HG02798 (cell line): ENCODE measurements around the gene FSD2.
"Not testable (repeated sequence)": the region's sequence is repeated elsewhere in the genome, so short reads cannot be mapped to it uniquely, and the experiment has no call there.

Source experiments
- ATAC-seq: cut with Tn5 transposase; IDR thresholded peaks from one replicate; pipeline ENCODE4 v1.9.1; 2021; ENCODE audit warnings: mild to moderate bottlenecking; ENCODE audit not compliant: unreplicated experiment, poor library complexity

The FSD2 gene

DNA sequence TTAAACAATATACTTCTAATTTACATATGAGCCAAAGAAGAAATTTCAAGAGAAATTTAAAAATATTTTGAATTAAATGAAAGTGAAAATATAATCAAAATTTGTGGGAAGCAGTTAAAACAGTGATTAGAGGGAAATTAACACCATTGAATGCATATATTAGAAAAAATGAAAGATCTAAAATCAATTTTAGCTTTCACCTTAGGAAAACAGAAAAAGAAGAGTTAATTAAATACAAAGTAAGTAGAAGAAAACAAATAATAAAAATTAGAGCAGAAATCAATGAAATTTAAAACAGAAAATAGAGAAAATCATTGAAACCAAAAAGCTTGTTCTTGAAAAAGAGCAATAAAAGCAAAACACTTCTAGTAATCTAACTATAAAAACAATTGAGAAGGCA is 57.6 kb downstream of the FSD2 start:
- no peak for ATAC-seq

- no peak for ATAC-seq
Observed at GRCh38 chr15:82743810-82744209, 62.1 kb downstream of the FSD2 start.

GRCh38 chr15:82742134-82742533 is 63.7 kb downstream of the FSD2 start:
- no peak for ATAC-seq

GRCh38 chr15:82739086-82739485 is 66.8 kb downstream of the FSD2 start:
- ATAC-seq = no peak

- no peak for ATAC-seq
Observed at GRCh38 chr15:82737975-82738374, 67.9 kb downstream of the FSD2 start.

DNA sequence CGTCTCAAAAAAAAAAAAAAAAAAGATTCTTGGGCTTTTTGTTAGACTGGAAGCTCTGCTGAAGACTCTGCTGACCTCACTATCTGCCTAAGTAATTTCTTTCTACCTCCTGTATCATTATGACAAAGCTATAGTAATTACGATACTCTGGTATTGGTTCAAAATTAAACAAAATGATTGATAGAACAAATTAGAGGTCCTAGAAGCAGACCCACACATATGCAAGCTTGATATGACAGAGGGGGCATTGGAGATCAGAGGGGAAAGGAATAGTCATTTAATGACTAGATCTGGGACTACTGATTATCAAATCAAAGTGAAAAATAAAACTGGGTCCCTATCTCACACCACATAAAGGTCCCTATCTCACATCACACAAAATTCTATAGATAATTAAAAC is 74.3 kb downstream of the FSD2 start:
- ATAC-seq = no peak

DNA sequence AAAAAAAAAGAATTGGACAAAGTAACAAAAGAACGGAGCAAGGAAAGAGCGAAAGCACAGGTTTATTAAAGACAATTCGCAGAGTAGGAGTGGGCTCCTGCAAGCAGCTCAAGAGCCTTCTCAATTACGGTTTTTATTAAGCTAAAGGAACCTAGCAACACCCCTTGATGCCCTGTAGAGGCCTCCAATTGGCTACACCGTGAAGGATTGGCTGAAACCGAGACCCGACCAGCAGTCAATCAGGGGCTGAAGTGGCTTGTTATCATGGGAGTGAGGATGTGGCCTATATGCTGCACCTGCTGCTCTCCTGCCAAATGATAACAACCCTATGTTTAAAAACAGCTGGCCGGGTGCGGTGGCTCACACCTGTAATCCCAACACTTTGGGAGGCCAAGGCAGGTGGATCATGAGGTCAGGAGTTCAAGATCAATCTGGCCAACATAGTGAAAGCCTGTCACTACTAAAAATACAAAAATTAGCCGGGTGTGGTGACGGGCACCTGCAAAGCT is 75.8 kb downstream of the FSD2 start:
- ATAC-seq = no peak

GRCh38 chr15:82726816-82727215 is 79.1 kb downstream of the FSD2 start:
- ATAC-seq = no peak

DNA sequence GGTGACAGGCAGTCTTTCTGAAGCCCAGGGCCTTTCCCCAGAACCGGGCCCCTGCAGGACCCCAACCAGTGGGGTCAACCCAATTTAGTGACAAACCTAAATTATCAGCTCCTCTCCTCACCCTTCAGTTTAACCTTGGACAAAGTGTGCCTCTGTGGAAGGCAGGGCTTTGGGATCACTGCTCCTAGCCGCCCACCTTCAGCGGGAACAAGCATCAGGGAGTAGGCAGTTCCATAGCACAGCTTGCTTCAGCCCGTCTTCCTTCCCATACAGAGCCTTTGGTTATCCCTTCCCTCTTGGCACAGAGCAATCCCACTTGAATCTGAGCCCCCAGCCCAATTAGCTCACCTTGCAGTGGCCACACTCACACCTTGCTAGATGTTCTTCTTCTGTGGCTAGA is 90.9 kb downstream of the FSD2 start:
- no peak for ATAC-seq

GRCh38 chr15:82714016-82714415 is 91.9 kb downstream of the FSD2 start:
- ATAC-seq = no peak

DNA sequence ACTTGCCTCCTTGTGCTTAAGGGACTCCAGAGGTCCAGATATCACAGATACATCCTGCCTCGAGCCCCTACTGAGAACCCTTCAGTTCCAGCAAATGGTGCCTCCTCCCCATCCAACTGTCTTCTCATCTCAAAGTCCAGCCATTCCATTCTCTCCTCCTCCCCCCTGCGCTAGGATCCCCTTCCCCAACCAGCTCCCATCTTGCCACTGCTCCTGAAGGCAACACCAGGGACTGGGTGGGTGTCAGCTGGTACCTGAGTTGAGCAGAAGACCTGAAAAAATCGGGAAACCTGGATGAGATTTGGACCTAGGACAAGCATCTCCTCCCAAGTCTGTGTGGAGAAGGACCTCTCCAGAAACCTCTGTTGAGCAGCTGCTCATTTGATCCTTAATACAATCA is 93.8 kb downstream of the FSD2 start:
- no peak for ATAC-seq

DNA sequence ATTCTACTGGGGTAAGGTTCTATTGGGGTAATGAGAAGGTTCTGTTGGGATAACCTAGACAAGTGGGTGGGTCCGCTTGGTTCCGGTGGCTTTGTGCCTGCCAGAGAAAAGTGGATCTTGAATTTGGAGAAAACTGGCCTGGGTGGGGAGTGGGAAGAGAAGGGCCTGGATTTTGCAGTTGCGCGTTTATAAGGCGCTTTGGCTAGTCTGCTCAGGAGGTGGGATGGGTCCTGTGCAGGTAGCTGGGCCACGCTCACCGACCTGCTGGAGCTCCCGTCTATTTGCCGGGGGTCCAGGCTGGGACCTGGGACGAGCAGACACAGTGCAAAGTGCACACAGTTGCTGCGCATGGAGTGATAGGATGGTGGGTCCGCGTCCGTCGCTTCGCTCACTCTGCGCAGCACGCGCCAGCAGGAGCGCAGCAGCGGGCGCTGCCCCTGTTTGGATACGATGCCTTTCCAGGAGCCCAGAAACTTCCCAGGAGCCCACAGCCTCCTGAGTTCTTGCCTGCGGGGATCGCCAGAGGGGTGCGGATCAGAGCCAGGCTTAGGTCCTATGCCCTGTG is 94.9 kb downstream of the FSD2 start:
- ATAC-seq = no peak

- ATAC-seq = no peak
Observed at GRCh38 chr15:82710208-82710555, 95.7 kb downstream of the FSD2 start.

DNA sequence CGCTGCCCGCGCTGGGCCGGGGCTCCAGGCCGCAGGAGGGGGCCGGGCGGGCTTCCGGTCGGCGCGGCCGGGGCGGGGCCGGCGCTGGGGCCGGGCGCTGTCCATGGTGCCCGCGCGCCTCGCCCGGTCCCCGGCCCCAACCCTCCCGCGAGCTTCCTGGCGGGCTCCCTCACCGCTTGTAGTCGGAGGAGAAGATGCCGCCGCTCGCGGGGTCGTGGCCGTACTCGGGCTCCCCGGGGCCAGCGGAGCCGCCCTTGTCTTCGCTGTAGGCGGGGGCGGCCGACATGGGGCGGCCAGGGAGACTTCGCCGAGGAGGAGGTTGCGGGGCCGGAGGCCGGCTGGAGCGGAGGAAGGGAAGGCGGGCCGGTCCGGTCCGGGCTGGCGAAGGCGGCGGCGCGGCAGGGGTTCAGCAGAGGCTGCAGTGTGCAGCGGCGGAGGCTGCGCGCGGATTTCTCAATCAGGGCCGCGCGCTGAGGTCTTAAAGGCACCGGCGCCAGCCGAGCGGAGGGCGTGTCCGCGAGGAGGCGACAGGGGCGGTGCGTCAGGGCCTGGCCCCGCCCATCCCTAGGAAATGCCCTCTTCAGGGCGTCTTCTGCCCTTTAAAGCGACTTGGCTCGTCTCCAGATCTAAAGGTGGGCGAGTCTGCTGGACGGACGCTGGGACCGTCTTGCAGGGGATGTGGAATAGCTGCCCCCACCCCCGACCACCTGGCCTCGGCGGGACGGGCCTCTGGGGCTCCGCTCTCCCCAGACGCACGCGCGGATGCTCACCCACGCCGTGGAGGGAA is 96.3 kb downstream of the FSD2 start, which contains the start of gene AP3B2:
Gene AP3B2 (minus strand): TSS at position 455 of the 787 bp plus-strand sequence. CDS start 169 bp downstream, at position 286.
- peak; percentile 89 for ATAC-seq

GRCh38 chr15:82709081-82709420 is 96.8 kb downstream of the FSD2 start:
- ATAC-seq = no peak

DNA sequence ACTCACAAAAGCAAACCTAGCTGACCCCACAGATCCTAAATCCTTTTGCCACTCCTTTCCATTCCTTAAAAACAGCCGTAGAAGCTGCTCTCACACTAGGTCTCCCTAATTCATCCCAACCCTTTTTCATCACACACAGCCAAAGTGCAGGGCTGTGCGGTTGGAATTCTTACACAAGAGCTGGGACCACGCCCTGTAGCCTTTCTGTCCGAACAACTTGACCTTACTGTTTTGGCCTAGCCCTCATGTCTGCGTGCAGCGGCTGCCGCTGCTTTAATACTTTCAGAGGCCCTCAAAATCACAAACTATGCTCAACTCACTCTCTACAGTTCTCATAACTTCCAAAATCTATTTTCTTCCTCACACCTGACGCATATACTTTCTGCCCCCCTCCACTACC is 100.0 kb downstream of the FSD2 start:
- ATAC-seq = not testable (repeated sequence)
